HL-60/S4 (cell line): ENCODE data around the gene OLFM1.
"Not testable (repeated sequence)": the region's sequence is repeated elsewhere in the genome, so short reads cannot be mapped to it uniquely, and the experiment has no call there.

Experiments used
- in situ Hi-C: fragments of 300-500 bp; cut with MboI; formaldehyde crosslinking; loops from 2 replicates; pipeline ENCODE4 v1.14.3; 2022; ENCODE audit warnings: low sequenced_read_pairs

OLFM1 gene

DNA sequence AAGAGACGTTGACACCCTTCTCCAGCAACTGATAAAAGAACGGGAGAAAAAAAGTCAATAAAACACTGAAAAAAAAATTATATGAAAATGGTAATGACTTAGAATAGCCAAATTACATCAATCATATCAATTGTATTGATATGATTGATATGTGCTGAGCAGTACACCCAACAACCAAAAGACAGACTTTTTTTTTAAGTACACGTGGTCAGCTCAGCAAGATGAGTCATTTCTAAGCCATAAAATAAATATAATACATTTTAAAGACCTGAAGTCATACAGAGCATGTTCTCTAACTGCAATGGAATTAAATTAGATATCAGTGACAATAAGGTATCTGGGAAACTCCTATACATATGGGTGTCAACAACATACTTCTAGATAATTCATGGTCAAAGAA is 30.9 kb upstream of the OLFM1 start:
- in situ Hi-C loops = no loop called here

DNA sequence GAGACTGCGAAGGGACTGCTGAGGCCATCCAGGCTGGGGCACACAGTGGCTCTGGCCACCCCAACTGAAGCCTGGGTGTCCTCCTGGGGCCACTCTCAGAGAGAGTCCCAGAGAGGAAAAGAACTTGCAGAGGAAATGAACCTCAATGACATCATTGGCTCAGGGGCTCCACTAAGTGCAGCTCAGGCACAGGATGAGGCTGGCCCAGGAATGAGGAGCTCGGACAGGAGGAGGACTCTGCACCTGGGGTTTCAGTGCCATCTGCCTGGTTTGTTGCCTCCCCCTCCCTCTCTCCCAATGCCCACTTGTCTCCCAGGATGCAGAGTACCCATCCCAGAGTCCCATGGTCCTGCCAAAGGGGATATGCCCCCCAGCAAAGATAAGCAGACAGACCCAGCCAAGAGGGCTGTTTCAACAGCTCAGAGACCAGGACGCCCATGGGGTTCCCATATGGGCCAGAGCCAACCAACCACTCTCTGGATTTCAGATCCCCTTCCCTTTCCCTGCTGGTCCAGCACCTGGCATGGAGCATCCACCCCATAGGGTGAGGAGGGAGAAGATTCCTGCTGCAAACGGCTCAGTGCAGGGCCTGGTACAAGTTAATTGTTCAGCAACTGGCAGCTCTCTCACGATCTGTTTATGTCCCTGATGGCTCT is 26.9 kb upstream of the OLFM1 start:
- in situ Hi-C loops = no loop called here

DNA sequence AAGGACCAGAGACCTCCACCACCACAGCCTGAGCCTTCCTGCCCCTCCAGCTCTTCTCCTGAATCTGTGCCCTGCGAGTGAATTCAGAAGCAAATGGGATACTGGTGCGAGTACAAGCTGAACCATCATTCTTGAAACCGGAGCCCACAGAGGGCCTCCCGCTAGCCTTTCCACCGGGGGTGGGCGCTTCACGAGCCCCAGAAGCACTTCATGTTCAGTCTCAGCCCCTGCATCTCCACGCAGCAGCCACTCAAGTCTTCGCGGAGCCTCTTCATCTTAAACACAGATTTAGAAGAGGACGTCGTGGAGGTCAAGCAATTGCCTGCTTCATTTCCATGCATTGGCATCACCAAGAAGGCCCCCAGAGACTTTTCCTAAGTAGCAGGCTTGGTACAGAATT is 26.0 kb upstream of the OLFM1 start:
- in situ Hi-C loops = no loop called here

DNA sequence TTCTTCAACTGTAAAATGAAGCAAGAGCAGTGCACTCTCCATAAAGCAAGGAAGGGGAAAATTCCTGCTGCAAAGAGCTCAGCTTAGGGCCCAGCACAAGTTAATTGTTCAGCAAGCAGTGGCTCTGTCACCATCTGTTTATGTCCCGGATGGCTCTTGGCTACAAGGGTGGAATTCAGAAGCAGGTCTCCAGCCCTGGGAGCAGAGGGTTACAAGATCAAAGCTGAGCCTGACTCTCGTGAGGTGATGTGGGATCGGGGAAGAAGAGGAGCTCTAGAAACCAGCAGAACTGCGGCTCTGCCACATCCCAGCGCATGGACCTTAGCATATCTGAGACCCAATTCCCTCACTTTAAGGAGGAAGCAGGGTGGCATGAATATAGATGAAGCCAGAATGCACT is 25.2 kb upstream of the OLFM1 start:
- in situ Hi-C loops = no loop called here

DNA sequence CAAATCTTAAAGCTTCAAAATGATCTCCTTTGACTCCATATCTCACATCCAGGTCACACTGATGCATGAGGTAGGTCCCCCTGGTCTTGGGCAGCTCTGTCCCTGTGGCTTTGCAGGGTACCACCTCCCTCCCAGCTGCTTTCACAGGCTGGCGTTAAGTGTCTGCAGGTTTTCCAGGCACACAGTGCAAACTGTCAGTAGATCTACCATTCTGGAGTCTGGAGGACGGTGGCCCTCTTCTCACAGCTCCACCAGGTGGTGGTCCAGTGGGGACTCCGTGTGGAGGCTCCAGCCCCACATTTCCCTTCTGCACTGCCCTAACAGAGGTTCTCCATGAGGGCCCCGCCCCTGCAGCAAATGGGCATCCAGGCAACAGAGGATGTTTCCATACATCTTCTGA is 24.0 kb upstream of the OLFM1 start:
- in situ Hi-C loops = not testable (repeated sequence)

DNA sequence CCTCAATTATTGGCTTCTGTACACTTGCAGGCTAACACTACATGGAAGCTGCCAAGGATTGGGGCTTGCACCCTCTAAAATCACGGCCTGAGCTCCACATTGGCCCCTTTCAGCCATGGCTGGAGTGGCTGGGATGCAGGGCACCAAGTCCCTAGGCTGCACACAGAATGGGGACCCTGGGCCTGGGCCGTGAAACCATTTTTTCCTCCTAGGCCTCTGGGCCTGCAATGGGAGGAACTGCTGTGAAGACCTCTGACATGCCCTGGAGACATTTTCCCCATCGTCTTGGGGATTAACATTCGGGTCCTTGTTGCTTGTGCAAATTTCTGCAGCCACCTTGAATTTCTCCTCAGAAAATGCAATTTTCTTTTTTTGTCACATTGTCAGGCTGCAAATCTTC is 23.6 kb upstream of the OLFM1 start:
- in situ Hi-C loops = not testable (repeated sequence)

DNA sequence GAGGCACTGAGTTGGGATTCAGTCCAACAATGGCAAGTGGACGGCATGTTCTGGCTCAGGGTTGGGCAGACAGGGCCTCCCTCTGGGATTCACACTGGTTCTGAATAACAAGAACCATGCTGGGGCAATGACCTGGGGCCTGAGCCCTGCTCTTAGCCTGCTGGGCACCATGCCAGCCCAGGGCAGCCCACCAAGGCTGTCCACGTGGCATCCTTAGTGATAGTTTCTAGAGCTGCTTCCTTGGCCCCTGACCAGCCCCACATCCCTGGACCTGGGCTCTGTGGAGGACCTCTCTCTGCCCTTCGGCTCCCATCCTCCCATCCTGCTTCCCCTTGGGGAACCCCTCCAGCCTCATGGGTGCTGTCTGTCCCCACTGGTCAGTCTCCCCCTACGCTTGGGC is 22.3 kb upstream of the OLFM1 start:
- in situ Hi-C loops = no loop called here

DNA sequence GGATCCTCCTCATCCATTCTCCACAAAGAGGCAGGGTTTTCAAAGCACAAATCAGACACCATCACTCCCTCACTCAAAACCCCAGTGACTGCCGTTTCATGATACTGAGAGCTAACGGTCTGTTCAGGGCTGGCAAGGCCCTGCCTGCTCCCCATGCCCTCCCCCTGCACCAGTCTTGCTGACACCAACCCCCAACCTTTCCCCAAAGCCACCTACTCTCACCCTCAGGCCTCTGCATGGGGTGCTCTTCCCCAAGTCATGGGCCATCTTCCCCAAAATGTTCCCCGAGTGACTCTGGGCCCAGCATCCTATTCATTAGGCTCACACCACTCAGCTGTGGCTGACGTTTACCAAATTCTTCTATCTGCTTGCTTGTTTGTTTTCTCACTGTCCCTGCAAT is 21.7 kb upstream of the OLFM1 start:
- in situ Hi-C loops = no loop called here

DNA sequence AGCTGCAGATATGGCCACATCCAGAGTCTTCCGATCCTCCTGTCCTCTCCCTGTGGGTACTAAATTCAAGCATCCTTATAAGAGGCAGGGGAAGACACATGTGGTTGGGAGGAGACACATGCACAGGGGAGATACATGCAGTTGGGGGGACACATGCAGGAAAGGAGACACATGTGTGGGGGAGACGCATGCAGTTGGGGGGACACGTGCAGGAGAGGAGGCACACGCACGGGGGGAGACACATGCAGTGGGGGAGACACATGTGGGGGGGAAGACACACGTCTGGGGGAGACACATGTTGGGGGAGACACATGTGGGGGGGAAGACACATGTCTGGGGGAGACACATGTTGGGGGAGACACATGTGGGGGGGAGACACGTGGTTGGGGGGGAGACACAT is 21.2 kb upstream of the OLFM1 start:
- in situ Hi-C loops = no loop called here

DNA sequence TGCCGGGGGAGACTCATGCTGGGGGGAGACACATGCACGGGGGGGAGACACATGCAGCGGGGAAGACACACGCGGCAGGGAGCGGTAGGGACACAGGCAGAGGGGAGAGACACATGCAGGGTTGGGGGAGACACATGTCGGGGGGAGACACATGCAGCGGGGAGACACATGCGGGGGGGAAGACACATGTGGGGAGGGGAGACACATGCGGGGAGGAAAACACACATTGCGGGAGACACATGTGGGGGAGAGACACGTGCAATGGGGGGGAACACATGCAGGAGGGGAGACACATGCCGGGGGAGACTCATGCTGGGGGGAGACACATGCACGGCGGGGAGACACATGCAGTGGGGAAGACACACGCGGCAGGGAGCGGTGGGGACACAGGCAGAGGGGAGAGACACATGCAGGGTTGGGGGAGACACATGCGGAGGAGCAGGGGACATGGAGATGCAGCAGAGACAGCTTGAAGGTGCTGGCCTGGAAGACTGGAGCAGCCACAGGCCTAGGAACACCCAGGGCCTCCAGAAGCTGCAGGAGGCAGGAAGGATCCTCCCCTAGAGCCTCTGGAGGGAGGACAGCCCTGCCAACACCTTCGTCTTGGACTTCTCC is 20.3 kb upstream of the OLFM1 start:
- in situ Hi-C loops = no loop called here

DNA sequence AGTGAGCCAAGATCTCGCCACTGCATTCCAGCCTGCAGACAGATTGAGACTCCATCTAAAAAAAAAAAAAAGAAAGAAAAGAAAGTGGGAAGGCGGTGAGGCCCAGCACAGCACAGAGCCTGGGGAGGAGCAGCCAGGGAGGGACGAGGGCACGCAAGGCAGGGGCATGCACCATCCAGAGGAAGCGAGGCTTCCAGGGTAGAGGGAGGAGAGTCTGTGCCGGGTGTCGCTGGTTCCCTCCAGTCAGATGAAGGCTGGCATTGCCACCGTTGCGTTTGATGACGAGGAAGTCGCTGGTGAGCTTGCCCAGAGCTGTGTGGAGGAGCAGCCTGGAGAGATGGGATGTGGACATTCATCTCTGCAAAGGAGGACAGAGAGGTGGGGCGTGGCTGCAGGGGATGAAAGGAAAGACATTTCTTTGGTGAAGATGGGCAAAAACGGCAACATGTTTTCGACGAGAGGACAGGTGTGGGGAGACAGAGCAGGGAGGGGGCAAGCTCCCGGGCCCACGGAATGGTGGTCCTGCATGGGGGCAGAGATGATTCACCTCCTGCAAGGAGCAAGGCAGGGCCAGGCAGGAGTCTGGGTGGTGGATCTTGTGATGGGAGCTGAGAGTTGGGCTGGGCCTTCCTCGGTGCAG is 18.6 kb upstream of the OLFM1 start:
- in situ Hi-C loops = no loop called here

DNA sequence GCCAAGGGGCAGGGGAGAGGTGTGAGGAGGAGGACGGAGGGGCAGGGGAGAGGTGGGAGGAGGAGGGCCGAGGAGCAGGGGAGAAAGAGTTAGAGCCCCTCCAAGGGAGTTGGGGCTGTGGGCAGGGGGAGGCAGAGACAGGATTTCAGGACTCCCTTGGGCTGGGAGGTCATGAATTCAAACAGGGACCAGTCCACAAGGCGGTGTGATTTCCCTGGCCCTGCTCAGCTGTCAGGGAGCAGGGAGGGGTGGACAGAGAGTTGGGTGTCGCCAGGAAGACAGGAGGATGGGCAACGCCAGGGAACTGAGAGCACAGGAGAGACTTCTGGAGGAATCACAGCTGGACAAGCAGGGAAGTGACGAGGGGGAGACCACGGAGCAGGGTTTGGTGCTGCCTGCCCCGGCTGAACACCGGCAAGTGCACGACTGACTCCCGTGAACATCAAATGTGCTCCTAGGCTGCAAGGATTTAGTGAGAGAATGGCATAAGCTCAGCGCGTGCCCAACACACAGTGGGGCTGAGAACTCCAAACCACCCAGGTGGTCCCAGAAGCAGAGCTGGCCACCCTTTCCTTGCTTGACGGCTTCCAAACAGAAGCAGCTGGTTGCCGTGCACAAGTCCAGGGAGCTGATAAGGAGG is 17.8 kb upstream of the OLFM1 start:
- in situ Hi-C loops = no loop called here

DNA sequence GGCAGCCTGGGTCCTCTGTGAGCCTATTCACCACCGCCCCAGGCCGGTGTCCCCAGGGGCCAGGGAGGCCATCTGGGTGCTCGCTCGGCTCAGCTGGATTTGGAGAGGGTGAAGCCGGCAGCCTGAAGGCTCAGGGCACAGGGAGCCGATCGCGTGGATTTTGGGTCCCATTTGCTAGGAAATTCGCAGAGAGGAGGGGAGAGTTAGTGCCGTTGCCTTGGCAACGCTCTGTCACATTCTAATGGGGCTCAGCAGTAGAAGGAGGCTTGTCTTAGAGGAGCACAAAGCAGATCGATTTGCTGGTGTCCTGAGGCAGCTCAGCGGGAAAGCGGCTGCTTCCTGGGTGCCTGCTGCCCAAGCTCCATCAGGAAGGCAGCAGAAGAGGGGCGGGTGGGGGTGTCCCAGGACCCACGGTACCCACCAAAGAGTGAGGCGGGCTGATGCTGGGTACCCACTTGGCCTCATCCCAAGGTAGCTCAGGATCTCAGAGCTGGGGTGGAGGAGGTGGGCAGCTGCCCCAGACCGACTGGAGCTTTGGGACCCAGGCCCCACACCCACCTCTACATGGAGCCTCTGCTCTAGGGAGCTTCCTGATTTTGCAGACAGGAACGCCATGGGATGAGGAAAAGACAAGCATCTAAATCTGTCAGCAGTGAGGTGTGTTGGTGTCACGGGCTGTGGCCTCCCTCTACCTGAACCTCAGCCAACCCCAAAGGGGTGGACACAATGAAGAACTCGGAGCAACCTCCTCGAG is 17.1 kb upstream of the OLFM1 start:
- in situ Hi-C loops = no loop called here

DNA sequence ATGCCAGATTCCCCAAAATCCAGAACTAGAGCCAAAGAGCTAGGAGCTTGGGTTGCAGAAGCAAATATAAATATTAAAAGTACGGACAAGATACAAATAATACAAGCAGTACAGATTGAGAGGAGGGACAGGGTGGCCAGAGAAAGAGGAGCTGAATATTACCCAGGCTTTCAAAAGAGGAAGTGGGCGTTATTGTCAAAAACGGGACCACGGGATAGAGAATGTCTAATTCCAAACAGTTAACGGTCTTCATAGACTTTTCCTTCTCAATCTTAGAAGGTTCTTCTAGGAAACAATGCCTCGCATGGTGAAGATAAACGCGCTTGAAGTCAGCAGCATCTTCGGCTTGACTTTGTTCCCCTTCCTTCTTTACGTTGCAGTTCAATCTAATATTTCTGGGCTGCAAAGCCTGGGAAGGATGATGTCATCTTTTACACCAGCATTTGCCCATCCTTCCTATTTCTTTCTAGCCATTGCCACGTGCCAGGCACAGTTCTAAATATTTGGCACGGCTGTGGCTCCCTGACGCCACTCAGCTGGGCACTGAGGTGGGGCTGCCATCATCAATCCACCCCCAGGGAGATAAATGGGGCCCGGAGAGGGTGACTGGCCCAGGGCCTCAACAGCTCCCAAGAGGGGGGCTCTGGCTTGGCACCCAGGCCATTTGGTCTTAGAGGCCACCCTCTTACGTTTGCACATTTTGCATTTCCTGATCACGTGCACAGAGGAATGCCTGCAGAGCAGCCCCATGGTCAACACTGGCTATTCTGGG is 16.3 kb upstream of the OLFM1 start:
- in situ Hi-C loops = no loop called here

DNA sequence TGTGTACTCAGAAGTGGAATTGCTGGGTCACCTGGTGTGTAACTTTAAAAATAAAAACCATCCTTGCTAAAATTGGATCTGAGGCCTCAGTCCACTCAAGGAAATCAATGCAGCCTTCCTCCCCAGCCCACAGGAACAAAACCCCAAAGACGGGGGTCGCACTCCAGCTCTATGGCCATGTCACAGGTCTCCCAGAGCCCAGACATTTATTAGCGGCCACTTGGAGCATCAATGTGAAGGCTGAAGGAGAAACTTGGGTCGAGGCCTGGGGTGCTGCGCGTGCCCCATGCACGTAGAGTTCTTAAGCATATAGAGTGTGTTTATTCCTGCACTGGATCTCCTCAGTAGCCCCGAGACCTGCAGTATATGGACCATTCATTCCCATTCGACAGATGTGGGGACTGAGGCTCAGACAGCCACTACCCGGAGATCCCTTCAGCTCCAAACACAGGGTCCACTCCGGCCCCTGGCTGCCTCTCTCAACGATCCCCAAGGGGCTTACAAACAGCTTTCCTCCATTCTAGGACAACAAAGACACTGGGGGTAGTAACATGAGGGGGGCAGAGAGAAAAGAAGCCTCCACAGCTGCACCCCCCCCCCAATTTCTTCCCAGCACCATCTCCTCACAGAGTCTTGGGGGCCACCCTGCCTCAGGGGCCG is 14.3 kb upstream of the OLFM1 start:
- in situ Hi-C loops = no loop called here

DNA sequence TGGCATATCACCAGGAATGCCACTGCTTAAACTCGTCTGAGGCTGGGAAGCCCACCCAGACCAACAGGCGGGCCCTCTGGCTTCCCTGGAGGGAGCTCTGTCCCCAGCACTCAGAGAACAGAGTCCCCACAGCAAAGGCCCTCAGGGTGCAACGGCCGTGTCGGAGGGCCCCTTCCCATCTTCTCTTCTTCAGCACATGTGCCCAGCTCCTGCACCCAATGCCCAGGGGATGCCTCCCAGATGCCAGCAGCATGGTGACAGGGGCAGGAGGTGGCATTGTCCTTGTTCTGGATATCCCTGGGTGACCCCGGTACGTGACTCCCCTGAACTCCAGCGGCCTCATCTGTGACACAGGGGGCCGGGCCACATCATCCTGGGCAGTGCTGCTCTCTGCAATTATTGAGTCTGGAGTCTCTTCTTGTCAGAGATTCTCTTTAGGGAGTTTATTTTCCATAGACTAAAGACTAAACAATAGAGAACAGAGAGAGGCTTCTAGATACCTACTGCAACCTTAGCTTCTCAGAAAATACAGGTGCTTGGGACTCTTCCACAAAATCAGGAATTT is 13.6 kb upstream of the OLFM1 start:
- in situ Hi-C loops = no loop called here

DNA sequence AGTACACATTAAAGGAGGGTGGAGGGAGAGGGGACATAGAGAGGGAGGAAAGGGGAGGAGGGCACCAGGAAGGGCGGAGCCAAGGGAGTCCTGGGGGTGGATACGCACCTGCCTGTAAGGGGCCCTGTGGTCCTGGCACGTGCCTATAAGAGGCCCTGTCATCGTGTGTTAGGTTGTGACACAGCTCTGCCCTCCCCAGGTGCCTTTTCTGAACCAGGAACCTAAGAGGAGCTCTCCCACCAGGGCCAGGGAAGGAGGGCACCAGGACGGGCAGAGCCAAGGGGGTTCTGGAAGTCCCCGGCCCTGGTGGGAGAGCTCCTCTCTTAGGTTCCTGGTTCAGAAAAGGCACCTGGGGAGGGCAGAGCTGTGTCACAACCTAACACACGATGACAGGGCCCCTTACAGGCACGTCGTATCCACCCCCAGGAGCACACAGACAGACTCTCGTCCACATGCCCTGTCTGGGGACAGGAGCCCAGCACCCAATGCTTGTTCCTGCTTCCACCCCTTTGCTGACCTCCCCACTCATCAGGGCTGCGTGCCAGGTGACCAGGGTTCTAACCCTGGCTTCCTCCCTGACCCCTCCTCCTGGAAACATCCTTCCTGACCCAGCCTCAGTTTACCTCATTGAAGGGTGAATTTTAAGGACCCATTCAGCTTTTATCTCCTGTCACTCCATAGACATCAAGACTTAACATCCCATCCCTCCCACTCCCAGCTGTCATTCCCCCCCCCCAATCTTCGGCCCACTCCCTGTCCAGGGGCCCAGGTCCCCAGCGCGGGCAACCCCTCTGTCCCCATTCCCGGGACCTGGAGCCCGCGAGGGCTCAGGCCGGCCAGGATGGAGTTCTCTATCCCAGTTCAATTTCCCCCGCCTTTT is 12.9 kb upstream of the OLFM1 start:
- in situ Hi-C loops = no loop called here

DNA sequence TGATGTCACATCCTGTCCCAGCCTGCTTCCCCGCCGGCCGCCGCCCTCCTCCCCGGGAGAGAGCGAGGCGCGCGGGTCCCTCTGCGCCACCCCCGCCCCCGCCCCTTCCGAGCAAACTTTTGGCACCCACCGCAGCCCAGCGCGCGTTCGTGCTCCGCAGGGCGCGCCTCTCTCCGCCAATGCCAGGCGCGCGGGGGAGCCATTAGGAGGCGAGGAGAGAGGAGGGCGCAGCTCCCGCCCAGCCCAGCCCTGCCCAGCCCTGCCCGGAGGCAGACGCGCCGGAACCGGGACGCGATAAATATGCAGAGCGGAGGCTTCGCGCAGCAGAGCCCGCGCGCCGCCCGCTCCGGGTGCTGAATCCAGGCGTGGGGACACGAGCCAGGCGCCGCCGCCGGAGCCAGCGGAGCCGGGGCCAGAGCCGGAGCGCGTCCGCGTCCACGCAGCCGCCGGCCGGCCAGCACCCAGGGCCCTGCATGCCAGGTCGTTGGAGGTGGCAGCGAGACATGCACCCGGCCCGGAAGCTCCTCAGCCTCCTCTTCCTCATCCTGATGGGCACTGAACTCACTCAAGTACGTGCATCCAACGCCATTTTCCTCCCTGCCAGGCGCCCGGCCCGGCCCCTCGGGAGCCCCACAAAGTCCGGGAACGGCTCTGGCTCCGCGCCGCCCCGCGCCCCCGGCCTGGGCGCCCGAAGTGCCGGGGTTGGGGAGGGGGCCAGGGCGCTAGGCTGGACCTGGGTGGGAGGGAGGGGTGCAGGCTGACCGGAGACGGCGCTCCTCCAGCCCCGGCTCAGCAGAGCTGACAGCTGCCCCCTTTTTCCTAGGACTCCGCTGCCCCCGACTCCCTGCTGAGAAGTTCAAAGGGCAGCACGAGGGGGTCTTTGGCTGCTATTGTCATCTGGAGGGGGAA is 12.0 kb upstream of the OLFM1 start:
- in situ Hi-C loops = no loop called here
